Neuronal stem cell (in vitro differentiated cells): ENCODE measurements around the gene FHIP1B.

Experiments
- DNase-seq: peaks from one replicate; pipeline ENCODE4 v3.0.0-alpha.2; 2013; ENCODE audit warnings: low spot score
- H2AFZ ChIP-seq: one replicate; pipeline ENCODE4 v1.6.1; 2013; ENCODE audit warnings: mild to moderate bottlenecking, low read length, inconsistent platforms
- H2AK5ac ChIP-seq: 2 replicates; pipeline ENCODE4 v1.6.1; 2013; ENCODE audit warnings: low read depth, mild to moderate bottlenecking, inconsistent platforms, low read length, moderate library complexity, mixed read lengths
- H2BK120ac ChIP-seq: 2 replicates; pipeline ENCODE4 v1.6.1; 2013; ENCODE audit warnings: low read depth, mild to moderate bottlenecking, inconsistent platforms, low read length, moderate library complexity, mixed read lengths
- H2BK12ac ChIP-seq: one replicate; pipeline ENCODE4 v1.6.1; 2013; ENCODE audit warnings: low read length, inconsistent platforms
- H2BK15ac ChIP-seq: 2 replicates; pipeline ENCODE4 v1.6.1; 2013; ENCODE audit warnings: mild to moderate bottlenecking, low read length, inconsistent platforms, mixed read lengths
- H2BK5ac ChIP-seq: one replicate; pipeline ENCODE4 v1.6.1; 2013; ENCODE audit warnings: inconsistent platforms, mild to moderate bottlenecking, low read length, moderate library complexity
- H3K14ac ChIP-seq: one replicate; pipeline ENCODE4 v1.6.1; 2013; ENCODE audit warnings: low read length, inconsistent platforms
- H3K18ac ChIP-seq: 2 replicates; pipeline ENCODE4 v1.6.1; 2013; ENCODE audit warnings: low read length, inconsistent platforms
- H3K23ac ChIP-seq: 2 replicates; pipeline ENCODE4 v1.6.1; 2013; ENCODE audit warnings: low read depth, mild to moderate bottlenecking, mixed read lengths, low read length, inconsistent platforms; ENCODE audit not compliant: poor library complexity
- H3K27ac ChIP-seq: replicated peaks from 3 replicates; pipeline ENCODE4 v1.5.1; 2013; ENCODE audit warnings: low read length, inconsistent platforms
- H3K27me3 ChIP-seq, 3 experiments: 2 replicates each; pipeline ENCODE4 v1.6.1; 2013; ENCODE audit warnings: low read length in 3 of 3, mild to moderate bottlenecking in 2 of 3, inconsistent platforms in 1 of 3, low read depth in 1 of 3, mixed read lengths in 1 of 3, moderate library complexity in 1 of 3; ENCODE audit not compliant: control insufficient read depth in 3 of 3, insufficient read depth in 3 of 3
- H3K36me3 ChIP-seq, 2 donors: replicated peaks in 1 of 2; 2 replicates each; pipeline ENCODE4 v1.6.1; 2013; ENCODE audit warnings: low read length in 2 of 2; ENCODE audit not compliant: control insufficient read depth in 2 of 2, insufficient read depth in 2 of 2
- H3K4ac ChIP-seq: 2 replicates; pipeline ENCODE4 v1.6.1; 2013; ENCODE audit warnings: inconsistent platforms, mild to moderate bottlenecking, low read length, moderate library complexity
- H3K4me1 ChIP-seq, 2 donors: 1 replicate in 1 of 2; 2 replicates in 1 of 2; pipeline ENCODE4 v1.6.1; 2013; ENCODE audit warnings: low read length in 2 of 2, low read depth in 1 of 2; ENCODE audit not compliant: control insufficient read depth in 2 of 2, insufficient read depth in 1 of 2
- H3K4me2 ChIP-seq: one replicate; pipeline ENCODE4 v1.6.1; 2013; ENCODE audit warnings: mild to moderate bottlenecking, low read length, inconsistent platforms; ENCODE audit not compliant: insufficient read depth, poor library complexity, severe bottlenecking
- H3K4me3 ChIP-seq, 2 donors: 2 replicates each; pipeline ENCODE4 v1.5.1; 2013; ENCODE audit warnings: low read length in 2 of 2, mild to moderate bottlenecking in 2 of 2, inconsistent platforms in 1 of 2, moderate library complexity in 1 of 2
- H3K79me1 ChIP-seq: one replicate; pipeline ENCODE4 v1.6.1; 2013; ENCODE audit warnings: low read depth, mild to moderate bottlenecking, inconsistent platforms, low read length, moderate library complexity
- H3K9ac ChIP-seq: one replicate; pipeline ENCODE4 v1.6.1; 2013; ENCODE audit warnings: mild to moderate bottlenecking, low read depth, low read length, inconsistent platforms; ENCODE audit not compliant: poor library complexity
- H3K9me3 ChIP-seq, 2 donors: replicated peaks in 1 of 2; 2 replicates each; pipeline versions ENCODE3 to v1.6.1; 2013; ENCODE audit warnings: low read length in 2 of 2, mild to moderate bottlenecking in 2 of 2, inconsistent platforms in 1 of 2, low read depth in 1 of 2, mixed read lengths in 1 of 2, moderate library complexity in 1 of 2; ENCODE audit not compliant: control insufficient read depth in 2 of 2, insufficient read depth in 1 of 2
- H4K8ac ChIP-seq: one replicate; pipeline ENCODE4 v1.6.1; 2013; ENCODE audit warnings: low read depth, mild to moderate bottlenecking, inconsistent platforms, low read length, moderate library complexity
- H4K91ac ChIP-seq: one replicate; pipeline ENCODE4 v1.6.1; 2013; ENCODE audit warnings: low read length, low read depth, mild to moderate bottlenecking, inconsistent platforms; ENCODE audit not compliant: poor library complexity
- WGBS, 2 donors: extraction: QIAGEN DNeasy Blood & Tissue Kit; methylation state at CpG; one replicate each; pipeline ENCODE4 v1.1.7; 2013; ENCODE audit warnings: missing lambda C conversion rate in 2 of 2, mixed read lengths in 1 of 2; ENCODE audit not compliant: insufficient read length in 2 of 2, insufficient replicate concordance in 1 of 2; ENCODE audit errors: extremely low coverage in 2 of 2; 5-methylcytosine and 5-hydroxymethylcytosine counted together

Gene FHIP1B

DNA sequence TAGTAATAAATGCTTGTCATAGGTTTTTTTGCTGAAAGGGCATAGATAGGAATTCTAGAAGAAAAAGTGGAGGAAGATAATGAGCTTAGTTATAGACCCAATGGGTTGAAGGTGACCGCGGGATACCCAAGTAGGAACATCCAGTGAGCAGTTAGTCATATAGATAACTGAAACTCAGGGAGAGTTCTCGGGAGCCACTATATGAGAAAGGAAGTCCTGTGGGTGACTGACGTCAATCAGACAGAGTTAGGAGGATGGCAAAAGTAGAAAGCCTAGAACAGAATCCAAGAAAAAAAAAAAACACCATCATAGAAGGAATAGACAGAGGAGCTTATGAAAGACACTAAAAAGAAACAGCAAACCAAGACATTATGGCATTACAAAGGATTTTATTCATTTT, 2.8 kb upstream of the FHIP1B start:
- H3K14ac ChIP-seq = no peak overlapping the region
- no peak overlapping the region for H4K8ac ChIP-seq
- H3K23ac ChIP-seq = no peak overlapping the region
- no peak overlapping the region for H3K18ac ChIP-seq
- no peak overlapping the region for H3K27ac ChIP-seq
- H3K4ac ChIP-seq = no peak overlapping the region
- DNase-seq = no peak
- peaks cover 0 to 11% (median 0%) of the 10 kb centered on the region in 3 experiments for H3K27me3 ChIP-seq
- H2BK12ac ChIP-seq = no peak overlapping the region
- H4K91ac ChIP-seq = no peak overlapping the region
- H3K4me3 ChIP-seq = no peak overlapping the region
- H3K36me3 ChIP-seq = no peaks in the 10 kb centered on the region
- peaks cover 6 to 11% of the 10 kb centered on the region in 2 donors for H3K4me1 ChIP-seq
- peaks cover 3% of the 10 kb centered on the region for H3K79me1 ChIP-seq
- WGBS, 2 donors = no CpG with 5 or more reads among the region's 4 CpGs
- no peak overlapping the region for H2AK5ac ChIP-seq
- H2AFZ ChIP-seq = no peak overlapping the region
- H3K9me3 ChIP-seq = peaks cover 0 to 2% of the 10 kb centered on the region in 2 donors
- no peak overlapping the region for H2BK120ac ChIP-seq
- no peak overlapping the region for H3K4me2 ChIP-seq
- H2BK5ac ChIP-seq = no peak overlapping the region
- H2BK15ac ChIP-seq = no peak overlapping the region
- H3K9ac ChIP-seq = no peak overlapping the region

DNA sequence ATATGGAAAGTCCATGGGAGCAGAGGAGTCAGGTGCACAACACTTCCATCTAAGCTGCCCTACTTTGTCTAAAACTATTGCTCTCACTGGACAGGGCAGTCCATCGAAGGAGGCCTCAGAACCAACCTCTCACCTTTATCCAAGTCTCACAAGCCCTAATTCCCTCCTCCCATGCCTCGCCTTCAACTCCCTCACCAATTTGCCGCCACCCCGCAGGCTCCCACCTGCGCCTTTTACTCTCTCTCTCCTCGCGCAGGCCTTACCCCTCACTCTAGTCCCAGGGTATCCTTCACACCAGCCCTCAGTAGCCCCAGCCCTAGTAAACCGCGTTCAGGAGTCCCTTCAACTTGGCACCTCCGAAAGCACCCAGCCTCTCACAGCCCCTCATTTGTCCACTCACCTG, 451 bp downstream of the FHIP1B start:
- Histone ChIP-seq H3K4ac (no peak overlapping the region), H3K79me1 (peaks cover 5% of the 10 kb centered on the region), H3K9me3 (no peaks in the 10 kb centered on the region), H3K23ac (no peak overlapping the region), H2AFZ (peak overlapping the region; percentile 92), H2BK15ac (peak overlapping the region; percentile 5), H3K36me3 (no peaks in the 10 kb centered on the region), H3K18ac (no peak overlapping the region), H2BK5ac (peak overlapping the region; percentile 83), H2AK5ac (peak overlapping the region; percentile 5), H3K9ac (peak overlapping the region; percentile 87), H4K91ac (no peak overlapping the region), H3K27me3 (peaks cover 0 to 10% (median 0%) of the 10 kb centered on the region in 3 experiments), H3K4me1 (peaks cover 8 to 11% of the 10 kb centered on the region in 2 donors), H3K4me3 (peak overlapping the region; percentile 85 to 91), H2BK120ac (no peak overlapping the region), H3K4me2 (peak overlapping the region; percentile 70), H3K14ac (no peak overlapping the region), H3K27ac (no peak overlapping the region), H4K8ac (no peak overlapping the region), H2BK12ac (peak overlapping the region; percentile 8)
- no peak for DNase-seq
- WGBS, 2 donors = no CpG with 5 or more reads among the region's 10 CpGs

DNA sequence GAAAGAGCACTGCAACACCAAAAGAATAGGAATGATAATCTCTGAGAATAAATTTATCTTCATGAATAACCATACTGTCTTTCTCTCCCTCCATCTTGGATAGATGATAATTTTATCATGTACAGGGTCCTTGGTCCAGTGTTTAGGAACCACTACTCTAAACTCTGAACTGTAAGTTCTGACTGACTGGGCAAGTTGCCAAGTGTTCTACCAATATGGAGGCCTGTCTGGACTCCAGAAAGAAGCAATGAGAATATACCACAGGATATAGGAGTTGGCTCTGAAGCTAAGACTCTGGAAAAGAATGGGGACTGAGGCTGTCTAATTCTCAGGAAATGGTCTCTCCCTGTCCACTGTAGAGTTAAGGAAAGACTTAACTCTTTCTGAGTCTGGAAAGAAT, 1.5 kb downstream of the FHIP1B start:
- Histone ChIP-seq H3K4me1 (peaks cover 8 to 11% of the 10 kb centered on the region in 2 donors), H3K23ac (no peak overlapping the region), H3K4ac (no peak overlapping the region), H3K79me1 (peaks cover 5% of the 10 kb centered on the region), H3K4me3 (peak overlapping the region in 1 of 2 donors; percentile 85), H2BK120ac (no peak overlapping the region), H2AFZ (no peak overlapping the region), H3K18ac (no peak overlapping the region), H3K9me3 (no peaks in the 10 kb centered on the region), H4K91ac (no peak overlapping the region), H2BK12ac (no peak overlapping the region), H2AK5ac (no peak overlapping the region), H3K4me2 (no peak overlapping the region), H2BK5ac (no peak overlapping the region), H3K14ac (no peak overlapping the region), H3K9ac (no peak overlapping the region), H2BK15ac (no peak overlapping the region), H3K36me3 (no peaks in the 10 kb centered on the region), H4K8ac (no peak overlapping the region), H3K27ac (no peak overlapping the region), H3K27me3 (peaks cover 0 to 1% (median 0%) of the 10 kb centered on the region in 3 experiments)
- DNase-seq = no peak

DNA sequence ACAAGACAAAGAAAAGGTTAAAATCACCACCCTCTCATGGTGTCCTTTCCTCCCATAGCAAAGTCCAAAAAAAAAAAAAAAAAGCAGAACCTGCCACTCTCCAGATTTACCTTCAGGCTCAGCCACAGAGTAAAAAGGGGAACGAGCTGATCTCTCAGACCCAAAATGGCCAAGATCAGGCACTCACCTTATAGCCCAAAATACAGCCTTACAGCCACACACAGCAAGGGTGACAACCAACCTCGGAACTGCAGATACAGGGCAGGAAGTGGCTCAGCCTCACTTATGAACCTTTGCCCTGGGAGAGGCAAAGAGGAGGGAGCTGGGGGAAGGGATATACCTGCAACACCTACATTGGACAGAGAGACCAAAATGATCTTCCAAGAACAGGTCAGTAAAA, 4.5 kb downstream of the FHIP1B start:
- Histone ChIP-seq H3K27me3 (no peaks in the 10 kb centered on the region), H2BK120ac (no peak overlapping the region), H4K8ac (no peak overlapping the region), H3K4me2 (no peak overlapping the region), H3K4me3 (no peak overlapping the region), H3K14ac (no peak overlapping the region), H3K36me3 (no peaks in the 10 kb centered on the region), H2AK5ac (no peak overlapping the region), H2BK12ac (no peak overlapping the region), H3K18ac (no peak overlapping the region), H3K79me1 (peaks cover 5% of the 10 kb centered on the region), H3K4me1 (peaks cover 6 to 11% of the 10 kb centered on the region in 2 donors), H2BK15ac (no peak overlapping the region), H2AFZ (no peak overlapping the region), H3K9me3 (no peaks in the 10 kb centered on the region), H3K27ac (no peak overlapping the region), H3K9ac (peak overlapping the region; percentile 24), H3K4ac (no peak overlapping the region), H2BK5ac (no peak overlapping the region), H3K23ac (no peak overlapping the region), H4K91ac (no peak overlapping the region)
- no peak for DNase-seq
- WGBS, 2 donors = no CpG with 5 or more reads among the region's 2 CpGs
